GM12872 (cell line): ENCODE measurements around the gene PIK3R1.

ENCODE experiments used
- CTCF ChIP-seq: IDR thresholded peaks from 3 replicates; pipeline ENCODE4 v1.5.1; 2011; ENCODE audit warnings: low read depth, mild to moderate bottlenecking, low read length, moderate library complexity; ENCODE audit not compliant: insufficient read depth

PIK3R1 gene

DNA sequence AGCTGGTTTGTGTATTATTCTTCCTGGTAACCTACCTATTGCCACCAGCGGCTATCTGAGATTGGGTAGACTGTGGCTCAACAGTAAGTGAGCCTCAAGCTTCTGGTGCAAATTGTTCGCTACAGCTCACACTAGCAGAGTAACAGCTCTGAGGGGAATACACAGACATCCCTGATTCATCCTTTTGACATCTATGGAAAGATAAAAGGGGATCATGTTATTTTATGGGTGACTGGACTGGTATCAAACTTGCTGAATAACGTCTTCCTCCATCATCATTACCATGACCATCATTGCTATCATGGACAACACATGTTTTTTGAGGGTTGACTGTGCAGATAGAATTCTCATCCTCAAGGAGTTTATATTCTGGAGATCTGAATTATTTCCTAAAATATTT lies 129.6 kb downstream of the PIK3R1 start:
- TF ChIP-seq CTCF = no peak

- no peak for TF ChIP-seq CTCF
Observed at GRCh38 chr5:68345582-68345981, 130.0 kb downstream of the PIK3R1 start.

GRCh38 chr5:68347536-68347935 lies 132.0 kb downstream of the PIK3R1 start:
- TF ChIP-seq CTCF = no peak

DNA sequence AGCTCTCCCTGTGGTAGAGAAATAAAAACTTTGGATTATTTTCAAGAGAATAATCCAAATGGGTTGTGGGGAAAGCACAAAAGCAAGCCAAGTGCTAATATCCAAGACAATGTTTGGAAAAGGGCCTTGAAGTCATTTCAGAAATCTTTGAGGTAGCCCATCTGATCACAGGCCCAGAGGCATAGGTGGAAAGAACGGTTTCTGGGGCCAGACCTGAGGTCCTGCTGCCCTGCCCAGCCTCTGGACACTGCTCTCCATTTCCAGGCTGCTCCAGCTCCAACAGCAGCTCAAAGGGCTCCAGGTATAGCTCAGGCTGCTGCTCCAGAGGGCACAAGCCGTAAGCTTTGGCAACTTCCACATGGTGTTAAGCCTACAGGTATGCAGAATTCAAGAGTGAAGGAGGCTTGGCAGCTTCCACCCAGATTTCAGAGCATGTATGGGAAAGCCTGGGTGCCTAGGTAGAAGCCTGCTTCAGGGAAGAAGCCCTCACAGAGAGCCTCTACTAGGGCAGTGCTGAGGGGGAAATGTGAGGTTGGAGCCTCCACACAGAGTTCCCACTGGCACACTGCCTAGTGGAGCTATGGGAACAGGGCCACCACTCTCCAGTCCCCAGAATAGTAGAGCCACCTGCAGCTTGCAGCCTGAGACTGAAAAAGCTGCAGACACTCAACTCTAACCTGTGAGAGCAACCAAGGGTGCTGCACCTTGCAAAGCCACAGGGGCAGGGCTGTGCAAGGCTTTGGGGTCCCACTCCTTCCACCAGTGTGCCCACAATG lies 133.1 kb downstream of the PIK3R1 start:
- no peak for TF ChIP-seq CTCF

- no peak for TF ChIP-seq CTCF
Observed at GRCh38 chr5:68350176-68350575, 134.6 kb downstream of the PIK3R1 start.
